GM19452 (cell line): ENCODE measurements around the gene ARHGEF4.
A peak's percentile ranks its signal among the peaks of the same experiment; 100 is the strongest.

ENCODE experiments used
- ATAC-seq: cut with Tn5 transposase; IDR thresholded peaks from one replicate; pipeline ENCODE4 v1.9.1; 2021; ENCODE audit not compliant: unreplicated experiment

The ARHGEF4 gene, protein sequence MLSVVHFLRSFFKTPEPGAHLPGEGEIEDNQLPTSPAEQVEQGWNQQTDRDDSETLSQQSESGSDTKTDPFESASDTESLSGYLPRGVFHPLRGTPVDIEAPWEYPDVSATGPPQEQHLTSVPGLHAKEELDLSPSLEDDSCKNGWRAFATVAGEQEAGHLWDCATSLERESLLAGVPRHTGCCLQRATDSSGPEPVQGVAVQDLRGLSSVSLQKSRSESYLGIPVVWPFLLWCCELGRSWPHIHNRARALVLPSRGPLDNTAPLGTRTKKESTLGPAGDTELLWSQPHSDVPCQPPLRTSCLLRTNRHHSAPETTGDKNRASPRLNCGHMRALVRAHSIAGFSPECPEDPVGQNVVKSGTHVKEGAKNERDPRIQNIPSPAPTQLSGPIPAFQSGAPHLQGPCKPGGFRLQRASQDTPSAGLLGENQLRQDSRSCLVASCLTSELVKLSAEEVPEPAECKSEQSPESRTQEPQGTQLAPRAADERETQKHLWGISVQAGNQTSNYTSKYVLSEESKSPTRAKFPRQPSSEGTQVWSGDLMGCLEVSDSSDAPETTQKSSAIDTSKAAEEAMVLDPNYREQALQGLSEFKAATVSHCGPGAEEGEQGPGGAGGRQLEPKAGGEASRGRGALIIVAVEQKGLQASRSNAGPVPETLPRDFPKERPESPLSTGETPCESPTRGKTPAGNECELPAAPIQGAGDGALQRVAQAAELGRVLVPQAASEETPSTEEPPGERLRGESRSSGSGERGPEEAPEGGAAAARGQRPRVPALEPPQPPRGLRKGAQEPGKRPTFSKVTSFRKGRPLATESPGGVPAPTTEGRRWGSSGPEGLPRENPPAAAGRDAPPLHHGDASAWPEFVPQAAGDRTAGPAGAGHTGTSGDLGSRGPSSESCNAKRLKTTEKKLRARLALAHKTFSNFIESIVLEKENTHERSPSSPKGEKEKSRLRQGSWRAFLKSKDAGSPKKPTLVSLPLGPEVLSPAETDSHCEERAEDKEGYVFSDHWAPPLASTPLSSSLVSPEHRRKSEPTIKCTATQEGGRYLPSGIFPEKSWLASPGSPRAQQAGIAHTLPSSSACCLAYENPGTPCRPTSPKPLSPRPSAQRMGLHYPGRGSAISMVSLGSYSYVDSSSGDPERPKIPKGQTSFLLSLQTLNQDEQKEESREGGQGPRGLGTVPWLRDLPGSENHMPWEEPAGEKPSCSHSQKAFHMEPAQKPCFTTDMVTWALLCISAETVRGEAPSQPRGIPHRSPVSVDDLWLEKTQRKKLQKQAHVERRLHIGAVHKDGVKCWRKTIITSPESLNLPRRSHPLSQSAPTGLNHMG (N-terminal part only)

DNA sequence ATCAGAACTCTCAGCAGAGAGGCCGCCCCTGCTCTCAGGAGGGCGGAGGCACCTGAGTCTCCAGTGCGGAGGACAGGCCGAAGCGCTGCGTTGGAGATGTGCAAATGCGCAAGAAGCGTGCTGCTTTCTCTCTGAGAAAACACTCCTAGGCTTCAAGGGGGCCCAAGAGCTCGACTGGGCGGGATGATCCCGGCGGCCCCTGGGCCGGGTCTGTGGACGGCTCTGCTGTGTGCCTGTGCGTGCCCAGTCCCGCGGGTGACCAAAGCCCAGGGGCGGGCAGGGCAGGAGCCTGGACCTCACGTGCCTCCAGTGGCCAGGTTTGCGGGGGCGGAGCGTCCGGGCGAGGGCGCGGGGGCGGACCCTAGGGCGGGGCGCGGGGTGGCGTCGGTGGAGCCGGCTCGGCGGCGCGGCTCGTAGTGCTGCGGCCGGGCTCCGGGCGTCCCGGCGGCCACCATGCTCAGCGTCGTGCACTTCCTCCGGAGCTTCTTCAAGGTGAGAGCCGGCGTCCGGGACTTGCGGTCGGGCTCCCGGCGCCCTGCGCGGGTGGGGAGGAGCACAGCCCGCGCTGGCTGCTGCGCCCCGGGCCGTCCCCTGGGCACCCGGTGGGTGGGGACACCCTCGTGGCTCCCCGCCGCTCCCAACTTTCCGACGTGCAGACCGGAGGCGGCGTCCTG, at the start of gene ARHGEF4:
Gene ARHGEF4 (plus strand): TSS at position 414 of the 674 bp plus-strand sequence. CDS start 40 bp downstream, at position 454.
- no peak for ATAC-seq

DNA sequence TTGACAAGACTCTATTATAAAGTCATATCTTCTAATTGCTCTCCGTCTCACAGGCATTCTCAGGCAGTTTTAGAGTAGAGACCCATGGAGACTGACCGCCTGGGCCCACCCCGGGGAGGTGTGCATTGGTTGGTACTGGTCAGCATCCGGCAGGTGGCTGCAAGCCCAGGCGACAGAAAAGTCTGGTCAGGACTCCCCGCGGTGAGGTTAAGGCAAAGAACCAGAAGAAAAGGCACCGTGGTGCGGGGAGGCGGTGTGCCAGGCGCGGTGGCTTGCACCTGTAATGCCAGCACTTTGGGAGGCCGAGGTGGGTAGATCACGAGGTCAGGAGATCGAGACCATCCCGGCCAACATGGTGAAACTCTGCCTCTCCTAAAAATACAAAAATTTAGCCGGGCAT, 48.9 kb upstream of the ARHGEF4 start:
- no peak for ATAC-seq

GRCh38 chr2:130790312-130790711, 46.4 kb upstream of the ARHGEF4 start:
- ATAC-seq, result no peak

DNA sequence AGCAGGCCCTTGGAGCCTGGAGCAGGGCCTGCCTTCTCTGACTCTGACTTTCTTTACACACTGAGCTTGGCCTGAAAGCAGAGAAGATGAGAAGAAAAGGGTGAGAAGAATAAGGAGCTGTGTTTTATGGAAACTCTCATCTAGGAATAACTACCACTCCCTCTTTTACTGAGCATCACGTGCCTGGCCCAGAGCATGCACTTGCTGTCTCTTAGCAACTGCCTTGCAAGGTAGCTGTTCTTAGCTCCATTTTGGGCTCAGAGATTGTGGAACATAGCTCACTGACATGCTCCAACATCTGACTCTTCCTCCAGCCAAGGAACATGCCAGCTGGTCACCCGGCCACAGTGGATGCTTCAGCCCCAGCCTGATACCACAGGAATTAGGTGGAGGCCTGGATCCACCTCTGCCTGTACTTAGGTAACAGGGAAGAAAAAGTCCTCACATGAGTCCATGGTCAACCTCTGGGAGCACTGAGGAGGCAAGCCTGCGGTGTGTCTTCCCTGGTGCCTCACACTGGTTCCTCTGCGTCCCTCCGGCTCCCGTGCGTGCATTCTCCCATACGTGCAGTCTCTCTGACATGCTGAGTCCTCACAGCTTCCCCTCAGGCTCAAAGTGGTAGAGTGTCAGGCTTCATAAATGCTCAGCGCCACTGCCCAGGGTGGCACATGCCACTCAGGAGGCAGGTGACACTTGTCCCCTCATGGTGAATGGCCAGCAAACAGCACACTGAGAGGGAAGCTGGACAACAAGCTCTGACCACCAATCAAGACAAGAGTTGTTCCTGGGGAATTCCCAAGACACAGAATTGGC, 45.7 kb upstream of the ARHGEF4 start:
- no peak for ATAC-seq

- ATAC-seq, result no peak
These were observed 45.1 kb upstream of the ARHGEF4 start for GRCh38 chr2:130791617-130791939.

DNA sequence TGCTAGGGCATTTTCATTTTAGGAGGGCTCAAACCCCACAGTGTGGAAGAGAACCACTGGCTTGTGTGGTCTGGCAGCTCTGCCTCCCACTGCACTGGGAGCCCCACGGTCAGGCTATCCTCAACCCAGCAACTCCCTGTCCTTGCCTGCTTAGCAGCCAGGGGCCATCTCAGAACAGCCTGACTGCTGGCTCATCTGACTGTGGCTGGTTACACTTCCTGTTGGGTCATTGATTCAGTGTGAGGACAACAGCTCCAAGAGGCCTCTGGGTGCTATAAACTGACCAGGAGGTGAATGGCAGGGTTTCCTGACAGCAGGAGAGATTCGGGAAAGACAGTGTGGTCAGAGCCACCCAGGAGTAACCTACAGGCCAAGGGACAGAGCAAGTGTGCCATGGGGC, 41.3 kb upstream of the ARHGEF4 start:
- no peak for ATAC-seq

- no peak for ATAC-seq
These were observed 40.4 kb upstream of the ARHGEF4 start for GRCh38 chr2:130796290-130796689.

- ATAC-seq, result peak; percentile 91
These were observed 39.0 kb upstream of the ARHGEF4 start for GRCh38 chr2:130797493-130798435.

DNA sequence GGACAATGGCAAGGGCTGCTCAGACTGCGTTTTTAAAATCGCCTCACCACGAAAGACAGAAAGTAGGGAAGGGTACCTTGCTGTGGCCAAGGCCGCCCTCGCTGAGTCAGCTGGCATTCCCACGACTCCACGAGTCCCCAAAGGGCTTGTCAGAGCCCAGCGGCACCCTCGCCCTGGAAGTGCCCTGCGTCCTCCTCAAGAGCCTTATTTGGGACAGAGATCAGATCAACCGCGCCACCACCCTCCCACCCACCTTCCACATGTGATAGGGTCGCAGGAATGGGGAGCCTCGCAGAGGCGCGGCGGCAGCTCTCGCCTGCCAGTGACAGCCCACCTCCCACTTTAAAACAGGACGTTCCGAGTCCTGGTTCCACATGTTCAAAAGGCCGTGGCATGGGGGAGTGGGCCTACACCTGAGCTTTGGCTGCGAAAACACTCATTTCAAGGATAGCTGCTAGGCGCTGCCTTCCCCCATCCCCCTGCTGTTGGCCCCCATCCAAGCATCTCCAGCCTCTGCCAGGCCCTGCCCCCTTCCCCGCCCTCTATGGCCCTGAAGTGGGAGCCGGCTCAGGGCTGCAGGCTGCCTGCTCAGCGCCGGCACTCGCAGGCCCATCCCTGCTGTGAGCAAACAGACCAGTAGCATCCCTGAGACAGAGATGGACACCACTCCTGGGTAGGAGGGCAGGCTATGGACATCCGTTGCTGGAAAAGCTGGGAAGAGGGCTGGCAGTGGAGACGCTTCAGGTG, 38.1 kb upstream of the ARHGEF4 start:
- ATAC-seq, result no peak

GRCh38 chr2:130799295-130799694, 37.4 kb upstream of the ARHGEF4 start:
- no peak for ATAC-seq

DNA sequence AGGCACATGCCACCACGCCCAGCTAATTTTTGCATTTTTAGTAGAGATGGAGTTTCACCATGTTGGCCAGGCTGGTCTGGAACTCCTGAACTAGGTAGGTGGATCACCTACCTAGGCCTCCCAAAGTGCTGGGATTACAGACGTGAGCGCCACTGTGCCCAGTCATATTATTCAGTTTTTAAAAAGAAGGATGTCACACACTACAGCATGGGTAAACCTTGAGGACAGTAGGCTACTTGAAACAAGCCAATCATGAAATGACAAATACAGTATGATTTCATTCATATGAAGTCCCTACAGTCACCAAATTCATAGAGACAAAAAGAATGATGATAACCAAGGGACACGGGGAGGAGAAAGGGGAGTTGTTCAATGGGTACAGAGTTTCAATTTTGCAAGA, 31.1 kb upstream of the ARHGEF4 start:
- no peak for ATAC-seq

- no peak for ATAC-seq
These were observed 30.3 kb upstream of the ARHGEF4 start for GRCh38 chr2:130806370-130806769.

- ATAC-seq, result no peak
These were observed 28.9 kb upstream of the ARHGEF4 start for GRCh38 chr2:130807659-130808385.

GRCh38 chr2:130808482-130809268, 28.0 kb upstream of the ARHGEF4 start:
- ATAC-seq, result no peak

DNA sequence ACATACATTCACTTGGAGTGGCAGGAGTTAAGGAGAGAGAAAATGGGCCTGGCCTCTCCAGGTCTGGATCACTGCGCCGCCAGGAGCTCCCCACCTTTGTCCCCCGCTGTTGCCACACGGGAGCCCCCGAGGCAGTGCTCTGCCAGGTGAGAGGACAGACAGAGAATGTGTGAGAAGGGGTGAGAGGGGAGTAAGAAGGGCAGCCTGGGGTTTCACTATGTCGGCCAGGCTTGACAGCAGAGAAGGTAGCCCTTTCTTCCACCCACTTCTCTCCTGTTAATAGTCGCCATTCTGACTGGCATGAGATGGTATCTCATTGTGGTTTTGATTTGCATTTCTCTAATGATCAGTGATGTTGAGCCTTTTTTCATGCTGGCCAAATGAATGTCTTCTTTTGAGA, 26.2 kb upstream of the ARHGEF4 start:
- no peak for ATAC-seq

DNA sequence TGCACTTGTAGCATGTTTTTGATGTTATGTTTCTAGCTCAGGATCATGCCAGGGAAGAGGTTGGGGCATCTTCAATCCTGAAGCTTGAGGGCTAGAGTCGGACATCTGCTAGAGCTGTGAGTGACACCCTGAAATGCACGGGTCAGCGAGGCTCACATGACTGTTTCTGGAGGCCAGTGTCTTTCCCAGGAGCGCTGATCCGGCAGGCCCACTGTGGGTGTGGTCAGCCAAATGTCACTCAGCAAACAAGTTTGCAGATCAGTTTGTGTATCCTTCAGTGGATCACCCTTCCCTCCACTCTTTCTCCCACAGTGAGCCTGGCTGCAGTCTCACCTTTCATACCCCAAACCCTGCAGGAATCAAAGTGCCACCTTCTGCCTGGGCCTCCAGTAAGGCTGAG, 23.0 kb upstream of the ARHGEF4 start:
- ATAC-seq, result no peak
